Neural cell (in vitro differentiated cells): Measurements from ENCODE around the gene LCT. TPM values are rescaled to one million over a fixed set of nuclear protein-coding genes. Genes with fewer than 3 reads are reported as not detected.

Experiments
- H2AFZ ChIP-seq: fragments of 200-600, 300-800 bp; sonication (generic), shearing (Covaris generic); 2 replicates; pipeline ENCODE4 v1.6.0; 2014; ENCODE audit warnings: low read depth, mild to moderate bottlenecking, antibody characterized with exemption, low read length, moderate library complexity
- H3F3A ChIP-seq: fragments of 200-600 bp; shearing (Covaris generic); 2 replicates; pipeline ENCODE4 v1.6.1; 2016; ENCODE audit warnings: mild to moderate bottlenecking, moderate library complexity, mixed read lengths, antibody characterized with exemption, low read length; ENCODE audit not compliant: insufficient read depth, poor library complexity, severe bottlenecking
- H3K27ac ChIP-seq: fragments of 200-600, 300-800 bp; sonication (generic), shearing (Covaris generic); 2 replicates; pipeline ENCODE4 v1.5.1; 2014; ENCODE audit warnings: mild to moderate bottlenecking, low read length, moderate library complexity
- H3K27me3 ChIP-seq: fragments of 300-800, 200-600 bp; sonication (generic), shearing (Covaris generic); 2 replicates; pipeline ENCODE4 v1.6.0; 2014; ENCODE audit warnings: mild to moderate bottlenecking, low read depth, low read length, moderate library complexity; ENCODE audit not compliant: insufficient read depth
- H3K36me3 ChIP-seq: fragments of 300-800, 200-600 bp; sonication (generic), shearing (Covaris generic); 2 replicates; pipeline ENCODE4 v1.5.1; 2014; ENCODE audit warnings: mild to moderate bottlenecking, antibody characterized with exemption, low read length, moderate library complexity; ENCODE audit not compliant: insufficient read depth
- H3K4me2 ChIP-seq: fragments of 300-800, 200-600 bp; sonication (generic), shearing (Covaris generic); 2 replicates; pipeline ENCODE4 v1.6.0; 2014; ENCODE audit warnings: mild to moderate bottlenecking, low read length
- H3K4me3 ChIP-seq: fragments of 300-800, 200-600 bp; sonication (generic), shearing (Covaris generic); 2 replicates; pipeline ENCODE4 v1.5.1; 2014; ENCODE audit warnings: mild to moderate bottlenecking, low read length, moderate library complexity
- H3K79me2 ChIP-seq: fragments of 200-600 bp; shearing (Covaris generic); replicated peaks from 2 replicates; pipeline ENCODE4 v1.6.0; 2014; ENCODE audit warnings: mild to moderate bottlenecking, low read length, moderate library complexity; ENCODE audit not compliant: insufficient read depth
- H3K9ac ChIP-seq: fragments of 300-800, 200-600 bp; sonication (generic), shearing (Covaris generic); 2 replicates; pipeline ENCODE4 v1.6.1; 2016; ENCODE audit warnings: mild to moderate bottlenecking, low read length, mixed read lengths
- H3K9me2 ChIP-seq: fragments of 200-600 bp; shearing (Covaris generic); 2 replicates; pipeline ENCODE4 v1.6.1; 2016; ENCODE audit warnings: mild to moderate bottlenecking, low read length, mixed read lengths; ENCODE audit not compliant: insufficient read depth
- H3K9me3 ChIP-seq: fragments of 200-600, 300-800 bp; sonication (generic), shearing (Covaris generic); 2 replicates; pipeline ENCODE4 v1.6.1; 2016; ENCODE audit warnings: mild to moderate bottlenecking, mixed run types, low read length, moderate library complexity, mixed read lengths
- H4K20me1 ChIP-seq: fragments of 200-600 bp; shearing (Covaris generic); 2 replicates; pipeline ENCODE4 v1.6.1; 2016; ENCODE audit warnings: mild to moderate bottlenecking, mixed run types; ENCODE audit not compliant: insufficient read depth
- EP300 ChIP-seq: fragments of 450-650 bp; conservative IDR thresholded peaks from 2 replicates; pipeline ENCODE4 v1.6.1; 2014; ENCODE audit warnings: antibody characterized with exemption, mild to moderate bottlenecking, moderate library complexity; ENCODE audit not compliant: poor library complexity, severe bottlenecking
- EZH2 ChIP-seq: fragments of 200-600, 300-800 bp; shearing (Covaris generic), sonication (generic); IDR thresholded peaks from 2 replicates; pipeline ENCODE4 v1.6.1; 2014; ENCODE audit warnings: antibody characterized with exemption, low read length, borderline replicate concordance, mild to moderate bottlenecking; ENCODE audit not compliant: insufficient read depth, poor library complexity, severe bottlenecking
- MXI1 ChIP-seq: fragments of 450-650 bp; conservative IDR thresholded peaks from 2 replicates; pipeline ENCODE4 v1.6.1; 2014; ENCODE audit warnings: antibody characterized with exemption, mild to moderate bottlenecking; ENCODE audit not compliant: poor library complexity, severe bottlenecking
- POLR2AphosphoS5 ChIP-seq: IDR thresholded peaks from 2 replicates; pipeline ENCODE4 v1.6.1; 2012
- RAD21 ChIP-seq: fragments of 450-650 bp; conservative IDR thresholded peaks from 2 replicates; pipeline ENCODE4 v1.6.1; 2014; ENCODE audit warnings: antibody characterized with exemption, mild to moderate bottlenecking, moderate library complexity
- SMC3 ChIP-seq: fragments of 450-650 bp; conservative IDR thresholded peaks from 2 replicates; pipeline ENCODE4 v1.6.1; 2014; ENCODE audit warnings: antibody characterized with exemption, mild to moderate bottlenecking, moderate library complexity; ENCODE audit not compliant: poor library complexity
- TAF1 ChIP-seq: IDR thresholded peaks from 2 replicates; pipeline ENCODE4 v1.6.1; 2012; ENCODE audit warnings: low read depth
- polyA plus RNA-seq: library from polyadenylated mRNA; depleted of rRNA; stranded (reverse); fragments of >200 nt; gene quantifications from 2 replicates; pipeline ENCODE4 v1.2.3, GENCODE V29; 2014
- TF ChIP-seq, protein P1 (sequence below): IDR thresholded peaks from 2 replicates; pipeline ENCODE4 v1.6.1; 2012; ENCODE audit warnings: borderline replicate concordance
- TF ChIP-seq, protein P2 (sequence below): fragments of 450-650 bp; IDR thresholded peaks from 2 replicates; pipeline ENCODE4 v1.5.1; 2014; ENCODE audit warnings: antibody characterized with exemption, mild to moderate bottlenecking, moderate library complexity; ENCODE audit not compliant: poor library complexity, severe bottlenecking

Gene LCT
- polyA plus RNA-seq, 1 donor from 2014 or later: not detected

GRCh38 chr2:135825550-135826176, 11.3 kb downstream of the LCT start:
- no peak overlapping the region for H3K4me3 ChIP-seq
- H3K9me3 ChIP-seq: no peaks in the 10 kb centered on the region
- H3K4me2 ChIP-seq: no peak overlapping the region
- H4K20me1 ChIP-seq: no peaks in the 10 kb centered on the region
- H3K9ac ChIP-seq: no peak overlapping the region
- H3K36me3 ChIP-seq: no peaks in the 10 kb centered on the region
- no peaks in the 10 kb centered on the region for H3K27me3 ChIP-seq
- H3K27ac ChIP-seq: no peak overlapping the region
- no peaks in the 10 kb centered on the region for H3K9me2 ChIP-seq
- no peaks in the 10 kb centered on the region for H3F3A ChIP-seq
- no peak overlapping the region for H2AFZ ChIP-seq
- no peaks in the 10 kb centered on the region for H3K79me2 ChIP-seq
- no peak for TF ChIP-seq EZH2
- TF ChIP-seq, protein P1, sequence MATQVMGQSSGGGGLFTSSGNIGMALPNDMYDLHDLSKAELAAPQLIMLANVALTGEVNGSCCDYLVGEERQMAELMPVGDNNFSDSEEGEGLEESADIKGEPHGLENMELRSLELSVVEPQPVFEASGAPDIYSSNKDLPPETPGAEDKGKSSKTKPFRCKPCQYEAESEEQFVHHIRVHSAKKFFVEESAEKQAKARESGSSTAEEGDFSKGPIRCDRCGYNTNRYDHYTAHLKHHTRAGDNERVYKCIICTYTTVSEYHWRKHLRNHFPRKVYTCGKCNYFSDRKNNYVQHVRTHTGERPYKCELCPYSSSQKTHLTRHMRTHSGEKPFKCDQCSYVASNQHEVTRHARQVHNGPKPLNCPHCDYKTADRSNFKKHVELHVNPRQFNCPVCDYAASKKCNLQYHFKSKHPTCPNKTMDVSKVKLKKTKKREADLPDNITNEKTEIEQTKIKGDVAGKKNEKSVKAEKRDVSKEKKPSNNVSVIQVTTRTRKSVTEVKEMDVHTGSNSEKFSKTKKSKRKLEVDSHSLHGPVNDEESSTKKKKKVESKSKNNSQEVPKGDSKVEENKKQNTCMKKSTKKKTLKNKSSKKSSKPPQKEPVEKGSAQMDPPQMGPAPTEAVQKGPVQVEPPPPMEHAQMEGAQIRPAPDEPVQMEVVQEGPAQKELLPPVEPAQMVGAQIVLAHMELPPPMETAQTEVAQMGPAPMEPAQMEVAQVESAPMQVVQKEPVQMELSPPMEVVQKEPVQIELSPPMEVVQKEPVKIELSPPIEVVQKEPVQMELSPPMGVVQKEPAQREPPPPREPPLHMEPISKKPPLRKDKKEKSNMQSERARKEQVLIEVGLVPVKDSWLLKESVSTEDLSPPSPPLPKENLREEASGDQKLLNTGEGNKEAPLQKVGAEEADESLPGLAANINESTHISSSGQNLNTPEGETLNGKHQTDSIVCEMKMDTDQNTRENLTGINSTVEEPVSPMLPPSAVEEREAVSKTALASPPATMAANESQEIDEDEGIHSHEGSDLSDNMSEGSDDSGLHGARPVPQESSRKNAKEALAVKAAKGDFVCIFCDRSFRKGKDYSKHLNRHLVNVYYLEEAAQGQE: no peak
- TF ChIP-seq POLR2AphosphoS5: no peak
- TF ChIP-seq, protein P2, sequence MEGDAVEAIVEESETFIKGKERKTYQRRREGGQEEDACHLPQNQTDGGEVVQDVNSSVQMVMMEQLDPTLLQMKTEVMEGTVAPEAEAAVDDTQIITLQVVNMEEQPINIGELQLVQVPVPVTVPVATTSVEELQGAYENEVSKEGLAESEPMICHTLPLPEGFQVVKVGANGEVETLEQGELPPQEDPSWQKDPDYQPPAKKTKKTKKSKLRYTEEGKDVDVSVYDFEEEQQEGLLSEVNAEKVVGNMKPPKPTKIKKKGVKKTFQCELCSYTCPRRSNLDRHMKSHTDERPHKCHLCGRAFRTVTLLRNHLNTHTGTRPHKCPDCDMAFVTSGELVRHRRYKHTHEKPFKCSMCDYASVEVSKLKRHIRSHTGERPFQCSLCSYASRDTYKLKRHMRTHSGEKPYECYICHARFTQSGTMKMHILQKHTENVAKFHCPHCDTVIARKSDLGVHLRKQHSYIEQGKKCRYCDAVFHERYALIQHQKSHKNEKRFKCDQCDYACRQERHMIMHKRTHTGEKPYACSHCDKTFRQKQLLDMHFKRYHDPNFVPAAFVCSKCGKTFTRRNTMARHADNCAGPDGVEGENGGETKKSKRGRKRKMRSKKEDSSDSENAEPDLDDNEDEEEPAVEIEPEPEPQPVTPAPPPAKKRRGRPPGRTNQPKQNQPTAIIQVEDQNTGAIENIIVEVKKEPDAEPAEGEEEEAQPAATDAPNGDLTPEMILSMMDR: no peak
- TF ChIP-seq SMC3: no peak
- TF ChIP-seq MXI1: no peak
- no peak for TF ChIP-seq RAD21
- TF ChIP-seq EP300: no peak
- TF ChIP-seq TAF1: no peak

DNA sequence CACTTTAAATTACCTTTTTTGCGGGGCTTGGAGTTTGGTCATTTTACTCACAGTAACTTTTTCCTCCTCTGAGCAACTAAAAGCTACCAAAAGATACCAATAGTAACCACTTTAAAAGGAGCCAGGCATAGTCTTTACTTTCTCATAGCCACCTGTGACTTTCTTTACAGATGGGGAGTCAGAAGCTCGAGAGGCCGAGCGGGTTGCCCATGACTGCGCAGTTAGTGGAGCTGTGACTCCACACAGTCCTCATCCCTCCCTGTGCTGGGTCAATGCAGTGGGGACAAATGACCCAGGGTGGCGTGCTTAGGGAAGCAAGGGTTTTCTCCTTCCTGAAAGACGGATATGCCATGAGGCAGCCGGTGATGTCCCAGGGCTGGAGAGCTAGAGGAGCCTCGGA, 11.9 kb downstream of the LCT start:
- Histone ChIP-seq H3K27ac (no peak overlapping the region), H3K9me3 (no peaks in the 10 kb centered on the region), H3K4me3 (no peak overlapping the region), H3F3A (no peaks in the 10 kb centered on the region), H3K9ac (no peak overlapping the region), H3K27me3 (no peaks in the 10 kb centered on the region), H2AFZ (no peak overlapping the region), H4K20me1 (no peaks in the 10 kb centered on the region), H3K9me2 (no peaks in the 10 kb centered on the region), H3K36me3 (no peaks in the 10 kb centered on the region), H3K79me2 (no peaks in the 10 kb centered on the region), H3K4me2 (no peak overlapping the region)
- TF ChIP-seq EZH2 (no peak), MXI1 (no peak), SMC3 (no peak), POLR2AphosphoS5 (no peak), RAD21 (no peak), EP300 (no peak), TAF1 (no peak)
- TF ChIP-seq, protein P2: no peak
- TF ChIP-seq, protein P1: no peak
